Germinal center (tissue), 1 donor: ENCODE data around the gene POTEH.
"Not testable (repeated sequence)": the region's sequence is repeated elsewhere in the genome, so short reads cannot be mapped to it uniquely, and the experiment has no call there.

Source experiments
- DNase-seq: peaks from one replicate; pipeline ENCODE4 v3.0.0; 2012; ENCODE audit warnings: mixed read lengths, low spot score

The POTEH gene

DNA sequence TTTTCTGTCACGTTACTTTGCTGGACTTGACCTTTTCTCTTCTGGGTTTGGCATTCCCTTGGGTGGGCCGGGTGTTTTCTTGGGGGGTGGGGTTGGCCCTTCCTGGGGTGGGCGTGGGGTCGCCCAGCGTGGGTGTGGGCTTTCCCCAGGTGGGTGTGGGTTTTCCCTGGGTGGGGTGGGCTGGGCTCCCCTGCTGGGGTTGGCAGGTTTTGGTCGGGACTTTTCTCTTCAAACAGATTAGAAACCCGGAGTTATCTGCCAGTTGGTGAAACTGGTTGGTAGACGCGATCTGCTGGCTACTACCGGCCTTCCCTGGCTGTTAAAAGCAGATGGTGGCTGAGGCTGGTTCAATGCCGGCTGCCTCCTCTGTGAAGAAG, at the start of gene POTEH:
Gene POTEH (plus strand): TSS at position 278 of the 377 bp plus-strand sequence. CDS start 52 bp downstream, at position 330.
- not testable (repeated sequence) for DNase-seq

DNA sequence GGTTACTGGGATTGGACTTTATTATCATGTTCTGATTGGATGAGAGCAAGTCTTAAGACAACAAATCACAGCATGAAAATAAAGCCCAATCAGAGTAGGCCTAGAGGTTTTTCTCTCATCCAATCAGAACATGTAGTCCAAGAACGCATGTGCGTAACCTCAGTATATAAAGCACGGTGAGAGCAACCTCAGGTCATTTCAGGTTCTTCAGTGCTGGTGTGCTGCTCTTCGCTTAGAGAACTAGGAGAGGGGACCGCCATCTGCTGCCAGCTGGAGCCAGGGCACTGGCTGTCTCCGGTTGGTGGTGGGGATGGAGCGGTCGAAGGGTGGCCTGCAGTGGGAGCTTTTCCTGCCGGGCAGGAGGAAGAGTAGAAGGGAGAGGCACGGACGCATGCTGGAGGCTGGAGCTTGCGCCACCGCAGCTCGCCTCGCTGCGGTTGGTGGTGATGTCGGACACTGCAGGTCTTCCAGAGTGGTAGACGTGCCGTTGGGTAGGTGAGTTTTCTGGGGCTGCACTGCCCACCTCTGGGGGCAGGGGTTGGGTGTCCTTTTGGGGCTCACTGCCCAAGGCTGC, 47.5 kb upstream of the POTEH start:
- not testable (repeated sequence) for DNase-seq

DNA sequence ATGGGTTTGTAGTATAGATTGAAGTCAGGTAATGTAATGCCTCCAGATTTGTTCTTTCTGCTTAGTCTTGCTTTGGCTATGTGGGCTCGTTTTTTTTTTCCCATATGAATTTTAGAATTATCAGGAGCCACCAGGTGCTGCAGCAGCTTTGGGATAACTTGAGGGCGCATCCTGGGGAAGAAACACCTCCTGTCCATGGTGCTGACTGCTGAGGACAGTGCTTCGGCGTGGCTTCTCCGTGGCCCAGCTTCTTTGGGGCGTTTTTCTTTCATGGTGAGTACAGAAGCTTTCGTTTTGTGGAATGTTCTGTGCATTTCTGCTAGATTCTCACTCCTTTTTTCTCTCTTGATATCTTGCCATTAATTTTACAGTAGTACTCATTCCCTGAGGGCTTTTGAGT, 37.9 kb upstream of the POTEH start:
- DNase-seq, result not testable (repeated sequence)

DNA sequence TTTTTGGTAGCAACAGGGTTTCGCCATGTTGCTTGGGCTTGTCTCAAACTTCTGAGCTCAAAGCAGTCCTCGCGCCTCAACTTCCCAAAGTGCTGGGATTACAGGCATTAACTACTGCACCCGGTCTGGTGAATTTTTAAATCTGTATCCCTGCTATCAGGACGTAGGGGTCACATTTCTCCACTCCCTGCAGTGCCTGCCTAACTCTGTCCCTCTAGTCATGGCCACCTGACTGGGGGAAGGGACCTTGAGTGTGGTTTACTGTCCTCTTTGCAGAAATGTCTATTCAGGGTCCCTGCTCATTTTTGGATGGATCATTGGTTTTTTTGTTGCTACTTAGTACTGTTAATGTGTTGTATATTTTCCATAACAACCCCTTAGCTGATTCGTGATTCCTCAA, 37.1 kb upstream of the POTEH start:
- not testable (repeated sequence) for DNase-seq

DNA sequence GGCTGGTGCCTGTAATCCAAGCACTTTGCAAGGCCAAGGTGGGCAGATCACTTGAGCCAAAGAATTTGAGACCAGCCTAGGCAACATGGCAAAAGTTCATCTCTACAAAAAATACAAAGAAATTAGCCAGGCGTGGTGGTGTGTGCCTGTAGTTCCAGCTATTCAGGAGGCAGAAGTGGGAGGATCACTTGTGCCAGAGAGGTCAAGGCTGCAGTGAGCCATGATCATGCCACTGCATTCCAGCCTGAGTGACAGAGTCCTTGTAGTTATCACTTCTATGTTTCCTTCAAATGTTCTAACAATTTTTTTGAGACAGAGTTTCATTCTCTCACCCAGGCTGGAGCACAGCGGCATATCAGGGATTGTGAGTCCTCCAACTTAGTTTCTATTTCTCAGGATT, 36.6 kb upstream of the POTEH start:
- DNase-seq, result not testable (repeated sequence)

DNA sequence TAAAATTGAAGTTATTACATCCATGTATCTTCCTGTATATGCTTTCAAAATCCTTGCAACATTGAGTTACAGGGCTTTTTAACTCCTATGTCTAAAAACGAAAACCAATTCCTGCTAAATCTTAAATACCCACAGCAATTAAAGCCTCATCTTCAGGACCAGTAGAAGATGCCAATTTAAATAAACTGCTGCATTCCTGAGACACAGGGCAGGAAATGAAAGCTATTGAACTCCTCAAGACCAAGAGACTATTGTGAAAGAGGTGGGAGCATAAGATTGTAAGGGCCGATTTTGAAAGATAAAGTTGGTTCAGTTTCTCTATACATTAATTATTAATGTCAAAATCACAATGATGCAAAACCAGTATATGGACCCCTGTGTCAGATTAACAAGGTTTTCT, 28.7 kb upstream of the POTEH start:
- not testable (repeated sequence) for DNase-seq

DNA sequence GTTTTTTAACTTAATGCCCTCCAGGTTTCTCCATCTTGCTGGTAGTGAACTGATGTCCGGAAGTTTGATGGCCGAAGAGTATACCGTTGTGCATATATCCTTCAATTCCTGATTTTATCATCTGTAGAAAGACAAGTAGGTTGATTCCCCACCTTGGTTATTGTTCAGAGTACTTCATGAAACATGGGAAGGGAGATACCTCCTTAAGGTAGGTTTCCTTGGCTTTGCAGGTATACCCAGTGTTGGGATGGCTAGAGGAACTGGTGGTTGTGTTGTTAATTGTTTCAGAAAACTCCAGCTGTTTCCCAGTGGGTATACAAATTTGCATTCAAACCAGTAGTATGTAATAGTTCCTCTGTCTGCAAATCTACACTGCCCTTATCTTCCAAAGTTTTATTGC, 25.1 kb upstream of the POTEH start:
- DNase-seq, result not testable (repeated sequence)

DNA sequence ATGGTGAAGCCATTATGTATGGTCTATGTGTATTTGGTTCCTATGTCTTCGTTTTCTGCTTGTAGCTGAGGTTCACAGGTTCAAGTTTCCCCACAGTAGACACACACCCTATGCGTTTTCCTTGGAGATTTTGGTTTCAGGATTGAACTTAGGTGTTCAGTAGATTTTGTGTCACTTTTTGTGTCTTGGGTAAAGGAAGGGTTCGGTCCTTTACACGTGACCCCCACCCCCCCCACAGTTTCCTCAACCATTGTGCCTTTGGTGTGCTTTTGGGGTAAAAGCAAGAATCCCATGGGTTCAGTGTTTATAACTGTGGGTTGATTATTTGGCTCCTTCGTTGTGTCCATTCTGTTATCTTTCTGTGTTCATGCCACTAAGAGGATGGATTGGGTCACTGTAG, 24.3 kb upstream of the POTEH start:
- DNase-seq, result not testable (repeated sequence)

DNA sequence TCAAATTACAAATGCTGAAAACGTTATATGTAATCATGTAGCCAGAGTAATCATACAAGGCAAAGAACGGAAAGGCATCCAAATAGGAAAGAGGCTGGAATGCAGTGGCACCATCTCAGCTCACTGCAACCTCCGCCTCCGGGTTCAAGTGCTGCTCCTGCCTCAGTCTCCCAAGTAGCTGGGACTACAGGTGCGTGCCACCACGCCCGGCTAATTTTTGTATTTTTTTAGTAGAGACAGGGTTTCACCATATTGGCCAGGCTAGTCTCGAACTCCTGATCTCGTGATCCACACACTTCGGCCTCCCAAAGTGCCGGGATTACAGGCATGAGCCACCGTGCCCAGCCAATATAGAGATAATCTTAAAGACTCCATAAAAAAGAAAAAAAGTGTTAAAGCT, 20.4 kb upstream of the POTEH start:
- not testable (repeated sequence) for DNase-seq

DNA sequence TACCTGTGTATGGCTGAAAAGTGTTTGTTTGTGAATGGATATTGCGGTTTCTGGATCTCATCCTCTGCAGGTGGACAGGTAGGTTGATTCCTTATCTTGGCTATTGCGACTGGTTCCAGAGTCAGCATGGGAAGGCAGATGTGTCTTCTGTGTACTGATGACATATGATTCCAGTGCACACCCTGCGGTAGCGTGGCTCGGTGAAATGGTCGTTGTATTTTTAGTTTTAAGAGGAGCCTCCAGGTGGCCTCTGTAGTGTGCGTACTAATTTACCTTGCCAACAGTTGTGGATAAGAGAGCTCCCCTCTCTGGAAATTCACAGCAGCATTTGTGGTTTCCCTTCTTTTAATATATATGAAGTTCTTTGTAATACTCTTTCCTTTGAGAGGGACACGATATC, 10.1 kb upstream of the POTEH start:
- DNase-seq, result not testable (repeated sequence)

DNA sequence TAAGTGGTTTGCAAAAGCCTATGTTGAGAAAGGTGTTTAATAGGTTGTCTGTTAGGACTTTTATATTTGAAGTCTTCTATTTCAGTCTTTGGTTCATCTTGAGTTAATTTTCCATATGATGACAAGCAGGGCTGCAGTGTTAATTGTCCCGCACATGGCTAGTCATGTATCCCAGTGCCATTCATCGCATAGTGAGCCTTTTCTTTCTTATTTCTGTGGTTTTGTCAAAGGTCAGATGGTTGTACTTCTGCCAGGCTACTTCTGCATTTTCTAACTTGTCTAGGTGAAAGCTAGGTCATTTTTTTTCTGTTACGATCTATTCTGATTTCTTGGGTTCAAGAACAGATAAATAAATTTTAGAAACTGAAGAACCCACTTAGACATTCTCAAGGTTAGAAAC, 5.7 kb upstream of the POTEH start:
- DNase-seq, result not testable (repeated sequence)

DNA sequence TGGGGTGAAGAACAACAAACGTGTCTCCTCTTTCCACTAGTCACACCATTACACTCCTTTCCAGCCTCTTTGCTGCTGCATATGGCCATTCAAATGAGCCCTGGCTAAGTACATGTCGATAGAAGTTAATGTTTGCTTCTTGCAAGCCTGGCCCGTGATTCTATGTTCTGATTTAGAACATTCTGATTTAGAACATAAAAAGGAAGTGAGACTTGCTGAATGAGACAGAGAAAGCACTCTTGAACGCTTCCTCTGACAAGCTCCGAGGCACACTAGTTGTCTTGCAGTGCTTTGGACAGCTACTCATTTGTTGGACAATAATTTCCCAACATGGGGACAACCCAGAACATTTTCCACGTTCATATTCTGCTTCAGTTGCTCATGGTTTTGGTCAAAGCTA, 5.1 kb upstream of the POTEH start:
- not testable (repeated sequence) for DNase-seq

DNA sequence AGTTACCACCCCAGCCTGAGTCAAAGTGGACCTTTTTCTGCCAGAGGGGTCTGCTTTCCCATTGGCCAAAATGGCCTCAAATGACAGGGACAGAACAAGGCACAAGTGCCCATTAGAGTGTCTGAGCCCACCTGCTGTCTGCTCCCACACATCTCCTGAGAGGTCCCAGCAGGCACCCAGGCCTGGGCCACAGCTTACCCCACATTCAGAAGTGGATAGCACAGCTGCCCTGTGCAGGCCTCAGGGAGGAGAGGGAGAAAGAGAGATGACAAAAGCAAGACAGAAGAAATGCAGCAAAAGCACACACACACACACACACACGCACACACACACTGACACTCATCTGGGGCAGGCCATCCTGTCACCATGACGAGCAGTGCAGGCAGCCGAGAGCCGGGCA, 4.2 kb upstream of the POTEH start:
- not testable (repeated sequence) for DNase-seq

DNA sequence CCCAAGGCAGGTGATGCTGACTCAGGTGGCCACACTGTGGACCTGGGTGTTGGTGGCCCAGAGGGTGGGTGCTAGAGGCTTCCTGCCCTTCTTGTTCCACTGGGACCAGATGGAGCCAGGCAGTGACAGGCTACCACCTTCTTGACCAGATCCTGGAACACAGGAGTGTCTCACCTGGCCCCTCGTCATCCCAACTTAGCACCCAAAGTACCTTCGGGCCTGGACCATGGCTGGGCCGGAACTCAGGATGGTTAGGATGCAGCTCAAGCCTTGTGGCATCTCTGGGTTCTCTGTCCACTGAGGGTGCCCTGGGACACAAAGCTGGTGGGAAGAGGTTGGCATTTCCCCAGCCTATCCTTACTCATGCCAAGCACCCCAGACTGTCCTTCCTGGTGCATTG, 2.7 kb upstream of the POTEH start:
- not testable (repeated sequence) for DNase-seq

DNA sequence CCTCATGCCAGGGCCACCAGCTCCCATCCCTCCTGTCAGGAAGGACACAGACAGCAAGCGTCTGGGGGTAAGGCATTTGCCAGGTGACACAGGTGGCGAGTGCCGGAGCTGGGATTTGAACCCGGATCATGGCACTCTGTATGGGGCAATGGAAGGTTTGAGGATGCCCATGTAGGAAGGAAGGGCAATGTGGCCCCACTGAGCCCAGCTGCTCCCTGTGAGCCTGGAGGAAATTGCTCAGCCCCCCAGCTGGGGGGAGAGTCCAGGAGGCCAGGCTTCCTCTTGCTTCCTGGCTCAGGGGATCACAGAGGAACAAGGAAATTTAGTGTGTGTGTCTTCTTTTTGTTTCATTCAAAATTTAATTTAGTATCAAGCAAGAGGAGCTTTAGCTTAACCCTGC, 2.1 kb upstream of the POTEH start:
- DNase-seq, result not testable (repeated sequence)

DNA sequence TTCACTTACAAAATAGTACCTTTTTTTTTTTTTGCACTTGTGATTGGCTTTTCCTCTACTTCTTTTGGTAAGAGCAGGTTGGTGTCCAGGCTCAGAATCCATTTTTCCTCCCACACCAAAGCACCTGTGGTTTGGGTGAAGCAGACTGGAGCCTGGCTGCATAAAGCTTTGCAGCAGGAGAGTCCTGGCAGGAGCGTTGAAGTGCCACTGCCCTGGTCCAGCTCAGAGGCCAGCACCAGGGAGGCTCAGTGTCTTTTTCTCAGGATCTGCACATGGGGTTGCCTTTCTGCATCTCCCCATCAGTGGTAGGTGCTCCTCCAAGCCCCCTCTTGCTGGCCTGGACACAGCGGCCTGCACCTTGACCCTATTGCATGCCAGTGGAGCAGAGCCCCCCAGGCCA, 1.7 kb upstream of the POTEH start:
- not testable (repeated sequence) for DNase-seq

DNA sequence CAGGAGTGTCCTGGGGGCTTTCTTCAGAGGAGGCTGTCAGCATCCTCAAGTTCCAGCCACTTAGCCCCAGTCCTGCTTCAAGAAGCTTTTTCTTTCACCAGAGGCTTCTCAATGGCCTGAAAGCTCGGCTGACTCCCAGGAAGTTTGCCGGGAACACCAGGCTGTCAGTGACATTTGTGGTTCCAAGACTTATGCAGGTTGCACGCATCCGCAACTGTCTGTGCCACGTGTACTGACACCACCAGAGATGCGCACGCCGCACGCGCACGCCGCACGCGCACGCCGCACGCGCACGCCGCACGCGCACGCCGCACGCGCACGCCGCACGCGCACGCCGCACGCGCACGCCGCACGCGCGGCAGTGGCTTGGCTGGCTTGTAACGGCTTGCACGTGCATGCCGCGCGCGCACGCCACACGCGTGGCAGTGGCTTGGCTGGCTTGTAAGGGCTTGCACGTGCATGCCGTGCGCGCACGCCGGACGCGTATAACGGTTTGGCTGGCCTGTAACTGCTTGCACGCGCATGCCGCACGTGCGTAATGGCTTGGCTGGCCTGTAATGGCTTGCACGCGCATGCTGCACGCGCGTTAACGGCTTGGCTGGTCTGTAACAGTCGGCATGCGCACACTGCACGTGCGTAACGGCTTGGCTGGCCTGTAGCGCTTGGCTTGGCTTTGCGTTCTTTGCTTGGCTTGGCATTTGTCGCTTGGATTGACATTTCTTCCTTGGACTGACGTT, 646 bp upstream of the POTEH start:
- DNase-seq, result not testable (repeated sequence)

DNA sequence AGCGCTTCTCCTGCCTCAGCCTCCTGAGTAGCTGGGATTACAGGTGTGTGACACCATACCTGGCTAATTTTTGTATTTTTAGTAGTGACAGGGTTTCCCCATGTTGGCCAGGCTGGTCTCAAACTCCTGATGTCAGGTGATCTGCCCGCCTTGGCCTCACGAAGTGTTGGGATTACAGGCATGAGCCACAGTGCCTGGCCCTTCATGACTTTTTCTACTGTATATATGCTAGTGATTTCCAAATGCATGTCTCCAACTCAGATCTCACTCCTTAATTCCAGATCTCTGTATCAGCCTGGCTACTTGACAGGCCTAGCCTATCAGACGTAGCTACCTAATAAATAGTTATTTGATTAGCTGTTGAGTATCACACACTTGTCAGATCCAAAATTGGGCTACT, 23.8 kb downstream of the POTEH start:
- DNase-seq, result not testable (repeated sequence)

DNA sequence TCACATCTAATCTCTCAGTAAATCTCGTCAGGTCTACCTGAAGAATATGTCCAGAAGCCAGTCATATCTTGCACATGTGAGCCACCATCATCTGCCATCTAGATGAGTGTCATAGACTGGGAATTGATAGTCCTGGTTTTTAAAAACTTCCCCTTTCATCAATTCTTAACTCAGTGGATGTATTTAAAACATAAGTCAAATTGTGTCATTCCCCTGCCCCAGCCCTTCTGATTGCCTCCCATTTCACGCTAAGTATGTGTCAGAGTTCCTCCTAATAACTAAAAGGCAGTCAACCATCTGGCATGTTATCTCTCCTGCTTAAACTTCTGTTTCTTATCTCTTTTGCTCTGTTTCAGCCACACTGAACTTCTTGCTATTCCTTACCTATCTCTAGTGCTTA, 24.3 kb downstream of the POTEH start:
- not testable (repeated sequence) for DNase-seq

DNA sequence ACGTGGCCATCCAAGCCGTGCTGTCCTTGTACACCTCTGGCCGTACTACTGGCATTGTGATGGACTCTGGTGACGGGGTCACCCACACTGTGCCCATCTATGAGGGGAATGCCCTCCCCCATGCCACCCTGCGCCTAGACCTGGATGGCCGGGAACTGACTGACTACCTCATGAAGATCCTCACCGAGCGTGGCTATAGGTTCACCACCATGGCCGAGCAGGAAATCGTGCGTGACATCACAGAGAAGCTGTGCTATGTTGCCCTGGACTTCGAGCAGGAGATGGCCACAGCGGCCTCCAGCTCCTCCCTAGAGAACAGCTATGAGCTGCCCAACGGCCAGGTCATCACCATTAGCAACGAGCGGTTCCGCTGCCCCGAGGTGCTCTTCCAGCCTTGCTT, 32.1 kb downstream of the POTEH start:
- not testable (repeated sequence) for DNase-seq

DNA sequence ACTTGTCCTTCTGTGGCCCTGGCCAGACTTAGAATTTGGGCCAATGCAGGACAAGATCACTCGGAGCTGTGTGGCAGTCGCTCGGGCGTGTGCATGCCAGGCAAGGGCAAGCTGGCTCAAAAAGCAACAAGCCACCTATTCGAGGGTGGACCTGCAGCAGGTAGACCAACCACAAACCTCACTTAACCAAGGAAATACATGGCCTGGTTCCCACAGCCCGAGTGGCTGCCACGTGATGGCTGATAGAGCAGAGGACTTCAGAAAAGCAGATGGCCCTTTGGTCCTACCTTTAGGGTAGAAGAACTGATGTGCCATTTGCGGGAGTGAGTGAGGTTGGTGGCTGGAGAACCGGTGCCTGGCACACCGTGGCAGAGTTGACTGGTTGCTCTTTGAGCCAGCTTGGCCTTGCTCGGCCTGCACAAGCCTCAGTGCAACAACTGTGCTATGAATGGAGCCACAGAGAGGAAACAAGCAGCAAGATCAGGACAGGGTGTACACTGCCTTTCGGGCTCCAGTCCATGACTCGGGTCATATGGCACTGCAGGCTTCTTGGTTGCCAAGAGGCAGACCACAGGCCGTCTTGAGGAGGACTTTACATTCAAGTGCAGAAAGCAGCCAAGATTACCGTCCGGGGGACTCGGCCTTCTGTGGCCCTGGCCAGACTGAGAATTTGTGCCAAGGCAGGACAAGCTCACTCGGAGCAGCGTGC, 39.5 kb downstream of the POTEH start:
- DNase-seq, result not testable (repeated sequence)

DNA sequence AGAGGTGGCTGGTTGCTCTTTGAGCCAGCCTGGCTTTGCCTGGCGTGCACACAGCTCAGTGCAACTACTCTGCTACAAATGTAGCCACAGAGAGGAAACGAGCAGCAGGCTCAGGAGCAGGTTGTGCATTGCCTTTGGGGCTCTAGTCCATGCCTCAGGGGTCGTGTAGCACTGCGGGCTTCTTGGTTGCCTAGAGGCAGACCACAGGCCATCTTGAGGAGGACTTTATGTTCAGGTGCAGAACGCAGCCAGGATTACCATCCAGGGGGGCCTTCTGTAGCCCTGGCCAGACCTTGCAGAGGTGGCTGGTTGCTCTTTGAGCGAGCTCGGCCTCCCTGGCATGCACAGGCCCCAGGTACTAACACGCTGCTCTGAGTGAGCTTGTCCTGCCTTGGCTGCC, 41.2 kb downstream of the POTEH start:
- not testable (repeated sequence) for DNase-seq

DNA sequence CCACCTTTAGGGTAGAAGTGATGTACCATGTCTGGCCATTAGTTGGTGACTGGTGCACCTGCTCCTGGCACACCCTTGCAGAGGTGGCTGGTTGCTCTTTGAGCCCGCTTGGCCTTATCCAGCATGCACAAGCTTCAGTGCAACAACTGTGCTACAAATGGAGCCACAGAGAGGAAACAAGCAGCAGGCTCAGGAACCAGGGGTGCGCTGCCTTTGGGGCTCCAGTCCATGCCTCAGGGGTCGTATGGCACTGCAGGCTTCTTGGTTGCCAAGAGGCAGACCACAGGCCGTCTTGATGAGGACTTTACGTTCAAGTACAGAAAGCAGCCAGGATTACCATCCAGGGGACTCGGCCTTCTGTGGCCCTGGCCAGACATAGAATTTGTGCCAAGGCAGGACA, 44.6 kb downstream of the POTEH start:
- not testable (repeated sequence) for DNase-seq
